WTC11 (cell line): ENCODE data around the gene EVL. TPM values are rescaled to one million over a fixed set of nuclear protein-coding genes. Genes with fewer than 3 reads are reported as not detected.

ENCODE experiments used
- ATAC-seq: fragments of 200-7000 bp; cut with Tn5 transposase; 2 replicates; pipeline ENCODE4 v1.10.0; 2021; ENCODE audit warnings: mild to moderate bottlenecking, moderate library complexity
- CTCF ChIA-PET: fragments of 300-600 bp; sonication (Branson Sonifier 250); formaldehyde crosslinking; loops from one replicate; lab custom pipeline; 2021; ENCODE audit warnings: antibody characterized with exemption; lab: Charles Lee
- POLR2A ChIA-PET: fragments of 350-600 bp; sonication (Branson Sonifier 250); formaldehyde crosslinking; loops from one replicate; lab custom pipeline; 2021; ENCODE audit warnings: antibody characterized with exemption; lab: Charles Lee
- DNase-seq: peaks from one replicate; pipeline ENCODE4 v3.0.0; 2021; ENCODE audit warnings: low spot score
- H3K27ac Mint-ChIP-seq: 2 replicates; pipeline ENCODE4 v1.8.0; 2021; ENCODE audit warnings: mixed read lengths
- H3K27me3 Mint-ChIP-seq: 2 replicates; pipeline ENCODE4 v1.8.0; 2021; ENCODE audit warnings: low read depth, mild to moderate bottlenecking, moderate library complexity, mixed read lengths
- H3K36me3 Mint-ChIP-seq: 2 replicates; pipeline ENCODE4 v1.8.0; 2021; ENCODE audit warnings: mixed read lengths
- H3K4me1 Mint-ChIP-seq: 2 replicates; pipeline ENCODE4 v1.8.0; 2022; ENCODE audit warnings: mixed read lengths
- H3K4me3 Mint-ChIP-seq: 2 replicates; pipeline ENCODE4 v1.8.0; 2021; ENCODE audit warnings: mild to moderate bottlenecking, moderate library complexity, mixed read lengths
- H3K9me3 Mint-ChIP-seq: 2 replicates; pipeline ENCODE4 v1.8.0; 2021; ENCODE audit warnings: mixed read lengths
- ATF2 ChIP-seq: sonication (generic); formaldehyde crosslinking; IDR thresholded peaks from 2 replicates; pipeline ENCODE4 v1.8.1; 2022; ENCODE audit warnings: low read depth, missing genetic modification reagents, borderline replicate concordance
- ATF3 ChIP-seq: sonication (generic); formaldehyde crosslinking; conservative IDR thresholded peaks from 2 replicates; pipeline ENCODE4 v1.8.1; 2022; ENCODE audit warnings: mild to moderate bottlenecking, missing genetic modification reagents
- CREB1 ChIP-seq: sonication (generic); formaldehyde crosslinking; IDR thresholded peaks from 2 replicates; pipeline ENCODE4 v1.8.0; 2023; ENCODE audit warnings: mild to moderate bottlenecking, missing genetic modification reagents
- E2F5 ChIP-seq: sonication (generic); formaldehyde crosslinking; IDR thresholded peaks from 2 replicates; pipeline ENCODE4 v1.8.1; 2022; ENCODE audit warnings: mild to moderate bottlenecking, moderate library complexity, missing genetic modification reagents
- ELF4 ChIP-seq: sonication (generic); formaldehyde crosslinking; IDR thresholded peaks from 2 replicates; pipeline ENCODE4 v1.8.1; 2022; ENCODE audit warnings: low read depth, mild to moderate bottlenecking, moderate library complexity, missing genetic modification reagents
- EMX1 ChIP-seq: fragments of 250-450 bp; sonication (Bioruptor Pico); IDR thresholded peaks from 2 replicates; pipeline ENCODE4 v1.8.0; 2021; ENCODE audit warnings: mild to moderate bottlenecking
- ESRRA ChIP-seq: sonication (generic); formaldehyde crosslinking; IDR thresholded peaks from 2 replicates; pipeline ENCODE4 v1.8.1; 2022; ENCODE audit warnings: mild to moderate bottlenecking, missing genetic modification reagents, borderline replicate concordance
- FOXP1 ChIP-seq: sonication (generic); formaldehyde crosslinking; IDR thresholded peaks from 2 replicates; pipeline ENCODE4 v1.8.0; 2022; ENCODE audit warnings: missing genetic modification reagents, mild to moderate bottlenecking, moderate library complexity, borderline replicate concordance
- GRHL2 ChIP-seq: fragments of 250-450 bp; sonication (Bioruptor Pico); IDR thresholded peaks from 2 replicates; pipeline ENCODE4 v1.8.0; 2022; ENCODE audit warnings: mild to moderate bottlenecking, moderate library complexity; ENCODE audit not compliant: insufficient replicate concordance, severe bottlenecking
- GTF2I ChIP-seq: fragments of 250-450 bp; sonication (Bioruptor Pico); conservative IDR thresholded peaks from 2 replicates; pipeline ENCODE4 v1.4.0; 2021; ENCODE audit warnings: mild to moderate bottlenecking
- NR3C1 ChIP-seq: sonication (generic); formaldehyde crosslinking; conservative IDR thresholded peaks from 2 replicates; pipeline ENCODE4 v1.8.1; 2023; ENCODE audit warnings: low read depth, mild to moderate bottlenecking, missing genetic modification reagents
- OVOL2 ChIP-seq: fragments of 250-450 bp; sonication (Bioruptor Pico); IDR thresholded peaks from 2 replicates; pipeline ENCODE4 v1.9.0; 2021; ENCODE audit warnings: mild to moderate bottlenecking, borderline replicate concordance
- SMAD3 ChIP-seq: sonication (generic); formaldehyde crosslinking; IDR thresholded peaks from 2 replicates; pipeline ENCODE4 v1.8.0; 2022; ENCODE audit warnings: missing genetic modification reagents, mild to moderate bottlenecking, borderline replicate concordance
- ZNF121 ChIP-seq: sonication (generic); formaldehyde crosslinking; IDR thresholded peaks from 2 replicates; pipeline ENCODE4 v1.8.0; 2023; ENCODE audit warnings: missing genetic modification reagents
- ZNF232 ChIP-seq: sonication (generic); formaldehyde crosslinking; IDR thresholded peaks from 2 replicates; pipeline ENCODE4 v1.8.0; 2022; ENCODE audit warnings: mild to moderate bottlenecking, missing genetic modification reagents
- ZNF396 ChIP-seq: fragments of 250-450 bp; sonication (Bioruptor Pico); IDR thresholded peaks from 2 replicates; pipeline ENCODE4 v1.8.0; 2021; ENCODE audit warnings: mild to moderate bottlenecking, moderate library complexity, borderline replicate concordance
- ZNF671 ChIP-seq: fragments of 250-450 bp; sonication (Bioruptor Pico); IDR thresholded peaks from 2 replicates; pipeline ENCODE4 v1.8.0; 2021; ENCODE audit warnings: mild to moderate bottlenecking
- total RNA-seq: library from RNA; stranded (reverse); gene quantifications from 3 replicates; pipeline ENCODE4 v1.2.3, GENCODE V29; 2021
- TF ChIP-seq, protein P1 (sequence below): fragments of 250-450 bp; sonication (Bioruptor Pico); IDR thresholded peaks from 2 replicates; pipeline ENCODE4 v1.9.0; 2021; ENCODE audit warnings: mild to moderate bottlenecking
- TF ChIP-seq, protein P2 (sequence below): sonication (generic); formaldehyde crosslinking; IDR thresholded peaks from 2 replicates; pipeline ENCODE4 v1.8.1; 2022; ENCODE audit warnings: mild to moderate bottlenecking, missing genetic modification reagents, moderate library complexity, borderline replicate concordance
- TF ChIP-seq, protein P3 (sequence below): fragments of 250-450 bp; sonication (Bioruptor Pico); IDR thresholded peaks from 2 replicates; pipeline ENCODE4 v1.9.0; 2021; ENCODE audit warnings: mild to moderate bottlenecking, borderline replicate concordance
- TF ChIP-seq, protein P4 (sequence below): sonication (generic); formaldehyde crosslinking; IDR thresholded peaks from 2 replicates; pipeline ENCODE4 v1.8.0; 2023; ENCODE audit warnings: missing genetic modification reagents
- TF ChIP-seq, protein P5 (sequence below): sonication (generic); formaldehyde crosslinking; IDR thresholded peaks from 2 replicates; pipeline ENCODE4 v1.8.0; 2023; ENCODE audit warnings: mild to moderate bottlenecking, missing genetic modification reagents

Gene EVL
- total RNA-seq, 1 experiment from 2014 or later: 60.8 TPM

DNA sequence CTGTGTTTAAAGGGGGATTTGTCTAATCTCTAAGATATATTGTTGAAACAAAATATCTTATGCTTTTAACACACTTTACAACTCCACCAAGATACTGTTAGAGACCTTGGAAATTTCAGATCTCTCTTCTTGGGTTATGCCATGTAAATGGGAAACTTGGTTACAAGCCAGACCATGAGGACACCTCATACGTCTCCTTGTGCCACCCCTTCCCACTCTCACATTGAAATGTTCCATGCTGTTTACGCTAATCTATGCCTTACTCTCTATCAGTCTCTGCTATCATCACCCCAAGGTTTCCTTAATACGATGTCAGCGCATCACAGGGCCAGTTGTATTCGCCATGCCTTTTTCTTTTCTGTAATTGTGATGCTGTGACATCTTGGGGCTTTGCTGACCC lies 107.6 kb downstream of the EVL start:
- H3K9me3 Mint-ChIP-seq: no peaks in the 10 kb centered on the region
- no peak for TF ChIP-seq ATF2
- TF ChIP-seq, protein P1, sequence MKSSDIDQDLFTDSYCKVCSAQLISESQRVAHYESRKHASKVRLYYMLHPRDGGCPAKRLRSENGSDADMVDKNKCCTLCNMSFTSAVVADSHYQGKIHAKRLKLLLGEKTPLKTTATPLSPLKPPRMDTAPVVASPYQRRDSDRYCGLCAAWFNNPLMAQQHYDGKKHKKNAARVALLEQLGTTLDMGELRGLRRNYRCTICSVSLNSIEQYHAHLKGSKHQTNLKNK (CRISPR knock-in tag): no peak
- TF ChIP-seq ATF3: no peak
- no peak for TF ChIP-seq ZNF121
- TF ChIP-seq ELF4: no peak
- TF ChIP-seq EMX1: no peak
- TF ChIP-seq ESRRA (CRISPR knock-in tag): no peak
- TF ChIP-seq, protein P2, sequence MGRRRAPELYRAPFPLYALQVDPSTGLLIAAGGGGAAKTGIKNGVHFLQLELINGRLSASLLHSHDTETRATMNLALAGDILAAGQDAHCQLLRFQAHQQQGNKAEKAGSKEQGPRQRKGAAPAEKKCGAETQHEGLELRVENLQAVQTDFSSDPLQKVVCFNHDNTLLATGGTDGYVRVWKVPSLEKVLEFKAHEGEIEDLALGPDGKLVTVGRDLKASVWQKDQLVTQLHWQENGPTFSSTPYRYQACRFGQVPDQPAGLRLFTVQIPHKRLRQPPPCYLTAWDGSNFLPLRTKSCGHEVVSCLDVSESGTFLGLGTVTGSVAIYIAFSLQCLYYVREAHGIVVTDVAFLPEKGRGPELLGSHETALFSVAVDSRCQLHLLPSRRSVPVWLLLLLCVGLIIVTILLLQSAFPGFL: no peak
- TF ChIP-seq, all 79 proteins: peak for 0
- no peak overlapping the region for H3K27ac Mint-ChIP-seq
- DNase-seq (no peak), ATAC-seq (no peak)
- ChIA-PET POLR2A (interaction anchor here (0.7 kb wide), 1 partner anchor 316 kb away, joined by 3 read pairs; no protein-coding TSS in a partner anchor), CTCF (interaction anchor here (1.3 to 1.5 kb wide), 2 partner anchors 13 to 18 kb away, joined by 4 to 5 read pairs; partner anchors contain the start of gene DEGS2)
- H3K4me3 Mint-ChIP-seq: no peak overlapping the region
- peaks cover 6% of the 10 kb centered on the region for H3K27me3 Mint-ChIP-seq
- H3K36me3 Mint-ChIP-seq: no peaks in the 10 kb centered on the region
- no peaks in the 10 kb centered on the region; the same call in 1 of the 2 replicates for H3K4me1 Mint-ChIP-seq

GRCh38 chr14:100173353-100173752 lies 108.1 kb downstream of the EVL start:
- CTCF ChIA-PET: interaction anchor here (0.8 to 1.6 kb wide), 4 partner anchors 8 to 20 kb away, joined by 3 to 6 read pairs (median 4); partner anchors contain the start of gene DEGS2
- H3K27me3 Mint-ChIP-seq: peaks cover 6% of the 10 kb centered on the region
- TF ChIP-seq GRHL2 (no peak), E2F5 (CRISPR knock-in tag) (no peak), ZNF232 (CRISPR knock-in tag) (no peak), SMAD3 (CRISPR knock-in tag) (no peak), ESRRA (CRISPR knock-in tag) (no peak), FOXP1 (CRISPR knock-in tag) (no peak), ZNF396 (CRISPR knock-in tag) (no peak), GTF2I (CRISPR knock-in tag) (no peak), CREB1 (CRISPR knock-in tag) (no peak), OVOL2 (no peak), ATF3 (no peak), NR3C1 (CRISPR knock-in tag) (no peak), ZNF671 (CRISPR knock-in tag) (no peak), ELF4 (no peak), EMX1 (no peak)
- TF ChIP-seq, protein P3, sequence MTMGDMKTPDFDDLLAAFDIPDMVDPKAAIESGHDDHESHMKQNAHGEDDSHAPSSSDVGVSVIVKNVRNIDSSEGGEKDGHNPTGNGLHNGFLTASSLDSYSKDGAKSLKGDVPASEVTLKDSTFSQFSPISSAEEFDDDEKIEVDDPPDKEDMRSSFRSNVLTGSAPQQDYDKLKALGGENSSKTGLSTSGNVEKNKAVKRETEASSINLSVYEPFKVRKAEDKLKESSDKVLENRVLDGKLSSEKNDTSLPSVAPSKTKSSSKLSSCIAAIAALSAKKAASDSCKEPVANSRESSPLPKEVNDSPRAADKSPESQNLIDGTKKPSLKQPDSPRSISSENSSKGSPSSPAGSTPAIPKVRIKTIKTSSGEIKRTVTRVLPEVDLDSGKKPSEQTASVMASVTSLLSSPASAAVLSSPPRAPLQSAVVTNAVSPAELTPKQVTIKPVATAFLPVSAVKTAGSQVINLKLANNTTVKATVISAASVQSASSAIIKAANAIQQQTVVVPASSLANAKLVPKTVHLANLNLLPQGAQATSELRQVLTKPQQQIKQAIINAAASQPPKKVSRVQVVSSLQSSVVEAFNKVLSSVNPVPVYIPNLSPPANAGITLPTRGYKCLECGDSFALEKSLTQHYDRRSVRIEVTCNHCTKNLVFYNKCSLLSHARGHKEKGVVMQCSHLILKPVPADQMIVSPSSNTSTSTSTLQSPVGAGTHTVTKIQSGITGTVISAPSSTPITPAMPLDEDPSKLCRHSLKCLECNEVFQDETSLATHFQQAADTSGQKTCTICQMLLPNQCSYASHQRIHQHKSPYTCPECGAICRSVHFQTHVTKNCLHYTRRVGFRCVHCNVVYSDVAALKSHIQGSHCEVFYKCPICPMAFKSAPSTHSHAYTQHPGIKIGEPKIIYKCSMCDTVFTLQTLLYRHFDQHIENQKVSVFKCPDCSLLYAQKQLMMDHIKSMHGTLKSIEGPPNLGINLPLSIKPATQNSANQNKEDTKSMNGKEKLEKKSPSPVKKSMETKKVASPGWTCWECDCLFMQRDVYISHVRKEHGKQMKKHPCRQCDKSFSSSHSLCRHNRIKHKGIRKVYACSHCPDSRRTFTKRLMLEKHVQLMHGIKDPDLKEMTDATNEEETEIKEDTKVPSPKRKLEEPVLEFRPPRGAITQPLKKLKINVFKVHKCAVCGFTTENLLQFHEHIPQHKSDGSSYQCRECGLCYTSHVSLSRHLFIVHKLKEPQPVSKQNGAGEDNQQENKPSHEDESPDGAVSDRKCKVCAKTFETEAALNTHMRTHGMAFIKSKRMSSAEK: no peak
- TF ChIP-seq, protein P4, sequence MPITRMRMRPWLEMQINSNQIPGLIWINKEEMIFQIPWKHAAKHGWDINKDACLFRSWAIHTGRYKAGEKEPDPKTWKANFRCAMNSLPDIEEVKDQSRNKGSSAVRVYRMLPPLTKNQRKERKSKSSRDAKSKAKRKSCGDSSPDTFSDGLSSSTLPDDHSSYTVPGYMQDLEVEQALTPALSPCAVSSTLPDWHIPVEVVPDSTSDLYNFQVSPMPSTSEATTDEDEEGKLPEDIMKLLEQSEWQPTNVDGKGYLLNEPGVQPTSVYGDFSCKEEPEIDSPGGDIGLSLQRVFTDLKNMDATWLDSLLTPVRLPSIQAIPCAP: no peak
- TF ChIP-seq, protein P5, sequence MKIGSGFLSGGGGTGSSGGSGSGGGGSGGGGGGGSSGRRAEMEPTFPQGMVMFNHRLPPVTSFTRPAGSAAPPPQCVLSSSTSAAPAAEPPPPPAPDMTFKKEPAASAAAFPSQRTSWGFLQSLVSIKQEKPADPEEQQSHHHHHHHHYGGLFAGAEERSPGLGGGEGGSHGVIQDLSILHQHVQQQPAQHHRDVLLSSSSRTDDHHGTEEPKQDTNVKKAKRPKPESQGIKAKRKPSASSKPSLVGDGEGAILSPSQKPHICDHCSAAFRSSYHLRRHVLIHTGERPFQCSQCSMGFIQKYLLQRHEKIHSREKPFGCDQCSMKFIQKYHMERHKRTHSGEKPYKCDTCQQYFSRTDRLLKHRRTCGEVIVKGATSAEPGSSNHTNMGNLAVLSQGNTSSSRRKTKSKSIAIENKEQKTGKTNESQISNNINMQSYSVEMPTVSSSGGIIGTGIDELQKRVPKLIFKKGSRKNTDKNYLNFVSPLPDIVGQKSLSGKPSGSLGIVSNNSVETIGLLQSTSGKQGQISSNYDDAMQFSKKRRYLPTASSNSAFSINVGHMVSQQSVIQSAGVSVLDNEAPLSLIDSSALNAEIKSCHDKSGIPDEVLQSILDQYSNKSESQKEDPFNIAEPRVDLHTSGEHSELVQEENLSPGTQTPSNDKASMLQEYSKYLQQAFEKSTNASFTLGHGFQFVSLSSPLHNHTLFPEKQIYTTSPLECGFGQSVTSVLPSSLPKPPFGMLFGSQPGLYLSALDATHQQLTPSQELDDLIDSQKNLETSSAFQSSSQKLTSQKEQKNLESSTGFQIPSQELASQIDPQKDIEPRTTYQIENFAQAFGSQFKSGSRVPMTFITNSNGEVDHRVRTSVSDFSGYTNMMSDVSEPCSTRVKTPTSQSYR (CRISPR knock-in tag): no peak
- TF ChIP-seq, all 79 proteins: peak for 0
- Mint-ChIP-seq H3K9me3 (no peaks in the 10 kb centered on the region), H3K36me3 (no peaks in the 10 kb centered on the region), H3K27ac (no peak overlapping the region), H3K4me3 (no peak overlapping the region), H3K4me1 (no peaks in the 10 kb centered on the region; the same call in 1 of the 2 replicates)
- ATAC-seq (peak; percentile 43), DNase-seq (no peak)
- POLR2A ChIA-PET: no interaction called here
